H9 (cell line): ENCODE data around the gene HOXC10. TPM values are rescaled to one million over a fixed set of nuclear protein-coding genes. Genes with fewer than 3 reads are reported as not detected.

ENCODE experiments used
- DNase-seq: peaks from one replicate; pipeline ENCODE4 v3.0.0-alpha.2; 2017
- H2AFZ ChIP-seq: one replicate; pipeline ENCODE4 v1.6.1; 2013; ENCODE audit warnings: mild to moderate bottlenecking, low read length, control low read depth, moderate library complexity
- H2AK5ac ChIP-seq: 2 replicates; pipeline ENCODE4 v1.6.1; 2013; ENCODE audit warnings: low read length, control low read depth, mixed read lengths; ENCODE audit not compliant: insufficient read length
- H2BK120ac ChIP-seq: one replicate; pipeline ENCODE4 v1.6.1; 2013; ENCODE audit warnings: low read depth, mild to moderate bottlenecking, low read length, control low read depth, inconsistent platforms; ENCODE audit not compliant: poor library complexity, severe bottlenecking
- H2BK12ac ChIP-seq: 2 replicates; pipeline ENCODE4 v1.6.1; 2013; ENCODE audit warnings: low read length, control low read depth, mixed read lengths, low read depth; ENCODE audit not compliant: insufficient read length
- H2BK15ac ChIP-seq: 2 replicates; pipeline ENCODE4 v1.6.1; 2013; ENCODE audit warnings: low read depth, low read length, control low read depth
- H2BK20ac ChIP-seq: one replicate; pipeline ENCODE4 v1.6.1; 2013; ENCODE audit warnings: low read depth, mild to moderate bottlenecking, low read length, control low read depth, inconsistent platforms; ENCODE audit not compliant: poor library complexity, severe bottlenecking
- H2BK5ac ChIP-seq: 2 replicates; pipeline ENCODE4 v1.6.1; 2013; ENCODE audit warnings: low read length, control low read depth, mixed read lengths; ENCODE audit not compliant: insufficient read length
- H3K14ac ChIP-seq: 2 replicates; pipeline ENCODE4 v1.6.1; 2013; ENCODE audit warnings: low read length, control low read depth; ENCODE audit not compliant: insufficient read depth
- H3K18ac ChIP-seq: 2 replicates; pipeline ENCODE4 v1.6.1; 2013; ENCODE audit warnings: low read depth, mild to moderate bottlenecking, mixed read lengths, low read length, control low read depth; ENCODE audit not compliant: insufficient read length
- H3K23ac ChIP-seq: 2 replicates; pipeline ENCODE4 v1.6.1; 2013; ENCODE audit warnings: low read length, control low read depth, mixed read lengths, low read depth; ENCODE audit not compliant: insufficient read length
- H3K23me2 ChIP-seq: 2 replicates; pipeline ENCODE4 v1.6.1; 2013; ENCODE audit warnings: low read depth, mild to moderate bottlenecking, mixed read lengths, low read length, control low read depth; ENCODE audit not compliant: insufficient read length, poor library complexity, severe bottlenecking
- H3K27ac ChIP-seq: 2 replicates; pipeline ENCODE4 v1.5.1; 2013; ENCODE audit warnings: low read length, control low read depth, mixed read lengths, low read depth; ENCODE audit not compliant: insufficient read length
- H3K27me3 ChIP-seq: 2 replicates; pipeline ENCODE4 v1.6.1; 2013; ENCODE audit warnings: low read length, control low read depth, inconsistent platforms; ENCODE audit not compliant: insufficient read depth
- H3K4ac ChIP-seq: 2 replicates; pipeline ENCODE4 v1.6.1; 2013; ENCODE audit warnings: low read depth, mild to moderate bottlenecking, control low read depth, inconsistent platforms, low read length, moderate library complexity
- H3K4me1 ChIP-seq: 2 replicates; pipeline ENCODE4 v1.6.1; 2013; ENCODE audit warnings: low read length, control low read depth, inconsistent platforms; ENCODE audit not compliant: insufficient read depth
- H3K4me2 ChIP-seq: 2 replicates; pipeline ENCODE4 v1.6.1; 2013; ENCODE audit warnings: low read length, control low read depth, mixed read lengths; ENCODE audit not compliant: insufficient read length, insufficient read depth
- H3K56ac ChIP-seq: 2 replicates; pipeline ENCODE4 v1.6.1; 2013; ENCODE audit warnings: low read depth, mild to moderate bottlenecking, mixed read lengths, low read length, control low read depth; ENCODE audit not compliant: insufficient read length
- H3K79me1 ChIP-seq: 2 replicates; pipeline ENCODE4 v1.6.1; 2013; ENCODE audit warnings: low read depth, mild to moderate bottlenecking, moderate library complexity, low read length, control low read depth, inconsistent platforms; ENCODE audit not compliant: insufficient read depth, poor library complexity, severe bottlenecking
- H3K79me2 ChIP-seq: 2 replicates; pipeline ENCODE4 v1.6.1; 2013; ENCODE audit warnings: low read length, control low read depth, inconsistent platforms; ENCODE audit not compliant: insufficient read depth
- H3K9ac ChIP-seq: 2 replicates; pipeline ENCODE4 v1.6.1; 2013; ENCODE audit warnings: low read length, control low read depth, mixed read lengths; ENCODE audit not compliant: insufficient read length; ENCODE audit errors: extremely low read depth
- H3K9me3 ChIP-seq: one replicate; pipeline ENCODE4 v1.6.1; 2013; ENCODE audit warnings: low read depth, low read length, inconsistent platforms; ENCODE audit not compliant: control insufficient read depth
- H3T11ph ChIP-seq: one replicate; pipeline ENCODE4 v1.6.1; 2013; ENCODE audit warnings: mild to moderate bottlenecking, low read length, control low read depth, inconsistent platforms
- H4K20me1 ChIP-seq: one replicate; pipeline ENCODE4 v1.6.1; 2013; ENCODE audit not compliant: control insufficient read depth, insufficient read length, insufficient read depth
- H4K5ac ChIP-seq: 2 replicates; pipeline ENCODE4 v1.6.1; 2013; ENCODE audit warnings: low read depth, mild to moderate bottlenecking, mixed read lengths, low read length, control low read depth; ENCODE audit not compliant: insufficient read length
- H4K8ac ChIP-seq: replicated peaks from 2 replicates; pipeline ENCODE4 v1.6.1; 2013; ENCODE audit warnings: low read length, control low read depth, mixed read lengths, low read depth; ENCODE audit not compliant: insufficient read length
- H4K91ac ChIP-seq: 2 replicates; pipeline ENCODE4 v1.6.1; 2013; ENCODE audit warnings: low read depth, mild to moderate bottlenecking, moderate library complexity, mixed read lengths, low read length, control low read depth; ENCODE audit not compliant: insufficient read length
- H3K27ac Mint-ChIP-seq, 3 experiments: 2 replicates in 2 of 3; 3 replicates in 1 of 3; pipeline ENCODE4 v1.8.0; 2020 to 2021; ENCODE audit warnings: mixed read lengths in 3 of 3, mild to moderate bottlenecking in 1 of 3, moderate library complexity in 1 of 3
- H3K27me3 Mint-ChIP-seq: 2 replicates; pipeline ENCODE4 v1.8.0; 2021; ENCODE audit warnings: low read depth, mild to moderate bottlenecking, moderate library complexity, mixed read lengths
- H3K36me3 Mint-ChIP-seq, 3 experiments: 2 replicates in 2 of 3; 3 replicates in 1 of 3; pipeline ENCODE4 v1.8.0; 2020 to 2021; ENCODE audit warnings: low read depth in 3 of 3, mixed read lengths in 3 of 3; ENCODE audit not compliant: insufficient read depth in 1 of 3
- H3K4me1 Mint-ChIP-seq, 2 experiments: 2 replicates each; pipeline ENCODE4 v1.8.0; 2020; ENCODE audit warnings: mixed read lengths in 2 of 2
- H3K4me3 Mint-ChIP-seq, 2 experiments: 2 replicates in 1 of 2; 3 replicates in 1 of 2; pipeline ENCODE4 v1.8.0; 2020 to 2021; ENCODE audit warnings: mild to moderate bottlenecking in 2 of 2, mixed read lengths in 2 of 2, moderate library complexity in 1 of 2
- H3K9me3 Mint-ChIP-seq, 2 experiments: 2 replicates in 1 of 2; 3 replicates in 1 of 2; pipeline ENCODE4 v1.8.0; 2020; ENCODE audit warnings: mild to moderate bottlenecking in 2 of 2, mixed read lengths in 2 of 2, moderate library complexity in 1 of 2
- WGBS: extraction: QIAGEN DNeasy Blood & Tissue Kit; methylation state at CpG from one replicate; pipeline ENCODE4 v1.1.7; 2013; ENCODE audit warnings: missing lambda C conversion rate, low lambda C conversion rate, mixed read lengths; ENCODE audit not compliant: insufficient read length; ENCODE audit errors: extremely low coverage; 5-methylcytosine and 5-hydroxymethylcytosine counted together
- total RNA-seq: library from RNA; stranded (reverse); gene quantifications from 2 replicates; pipeline ENCODE4 v1.2.1, GENCODE V29; 2021
- TF ChIP-seq, protein P1 (sequence below): fragments of 200-600 bp; sonication (generic); conservative IDR thresholded peaks from 3 replicates; pipeline ENCODE4 v1.8.0; 2021; ENCODE audit warnings: antibody characterized with exemption, mild to moderate bottlenecking

The HOXC10 gene
- total RNA-seq, 1 experiment from 2014 or later, result not detected

- Histone ChIP-seq H3K79me1 (no peaks in the 10 kb centered on the region), H3K14ac (no peak overlapping the region), H2BK120ac (no peak overlapping the region), H3T11ph (no peak overlapping the region), H2BK5ac (no peak overlapping the region), H2AFZ (no peak overlapping the region), H4K91ac (no peak overlapping the region), H2BK15ac (no peak overlapping the region), H3K56ac (no peak overlapping the region), H2BK20ac (no peak overlapping the region), H3K4me1 (no peaks in the 10 kb centered on the region), H2AK5ac (no peak overlapping the region), H4K8ac (no peak overlapping the region), H3K27me3 (peaks cover 94% of the 10 kb centered on the region), H3K4ac (no peak overlapping the region), H3K79me2 (no peaks in the 10 kb centered on the region), H4K20me1 (no peaks in the 10 kb centered on the region), H3K23ac (no peak overlapping the region), H3K18ac (no peak overlapping the region), H3K9me3 (no peaks in the 10 kb centered on the region), H4K5ac (no peak overlapping the region), H3K4me2 (no peak overlapping the region), H2BK12ac (no peak overlapping the region), H3K27ac (no peak overlapping the region), H3K23me2 (no peaks in the 10 kb centered on the region), H3K9ac (no peak overlapping the region)
- H3K9me3 Mint-ChIP-seq, result peaks cover 12 to 15% of the 10 kb centered on the region in 2 experiments; a peak in 4 of 5 replicates
- TF ChIP-seq, protein P1, sequence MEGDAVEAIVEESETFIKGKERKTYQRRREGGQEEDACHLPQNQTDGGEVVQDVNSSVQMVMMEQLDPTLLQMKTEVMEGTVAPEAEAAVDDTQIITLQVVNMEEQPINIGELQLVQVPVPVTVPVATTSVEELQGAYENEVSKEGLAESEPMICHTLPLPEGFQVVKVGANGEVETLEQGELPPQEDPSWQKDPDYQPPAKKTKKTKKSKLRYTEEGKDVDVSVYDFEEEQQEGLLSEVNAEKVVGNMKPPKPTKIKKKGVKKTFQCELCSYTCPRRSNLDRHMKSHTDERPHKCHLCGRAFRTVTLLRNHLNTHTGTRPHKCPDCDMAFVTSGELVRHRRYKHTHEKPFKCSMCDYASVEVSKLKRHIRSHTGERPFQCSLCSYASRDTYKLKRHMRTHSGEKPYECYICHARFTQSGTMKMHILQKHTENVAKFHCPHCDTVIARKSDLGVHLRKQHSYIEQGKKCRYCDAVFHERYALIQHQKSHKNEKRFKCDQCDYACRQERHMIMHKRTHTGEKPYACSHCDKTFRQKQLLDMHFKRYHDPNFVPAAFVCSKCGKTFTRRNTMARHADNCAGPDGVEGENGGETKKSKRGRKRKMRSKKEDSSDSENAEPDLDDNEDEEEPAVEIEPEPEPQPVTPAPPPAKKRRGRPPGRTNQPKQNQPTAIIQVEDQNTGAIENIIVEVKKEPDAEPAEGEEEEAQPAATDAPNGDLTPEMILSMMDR, result no peak
- H3K27ac Mint-ChIP-seq, result no peak overlapping the region
- peaks cover 100% of the 10 kb centered on the region for H3K27me3 Mint-ChIP-seq
- H3K36me3 Mint-ChIP-seq, result peaks cover 0 to 2% (median 2%) of the 10 kb centered on the region in 3 experiments; a peak in 3 of 7 replicates
- WGBS, result no CpG with 5 or more reads among the region's 7 CpGs
- DNase-seq, result no peak
- no peak overlapping the region for H3K4me3 Mint-ChIP-seq
- peaks cover 6 to 14% of the 10 kb centered on the region in 2 experiments for H3K4me1 Mint-ChIP-seq
Observed at GRCh38 chr12:53980104-53980801, 4.7 kb upstream of the HOXC10 start.
